CD8-positive, alpha-beta memory T cell (primary cell): ENCODE results near the gene CD4. TPM values are rescaled to one million over a fixed set of nuclear protein-coding genes. Genes with fewer than 3 reads are reported as not detected.

Source experiments
- CTCF ChIA-PET: fragments of 350-600 bp; sonication (Branson Sonifier 250); formaldehyde crosslinking; loops from one replicate; lab custom pipeline; 2021; ENCODE audit warnings: antibody characterized with exemption; lab: Charles Lee
- POLR2A ChIA-PET: fragments of 350-600 bp; sonication (Branson Sonifier 250); formaldehyde crosslinking; loops from one replicate; lab custom pipeline; 2021; ENCODE audit warnings: antibody characterized with exemption; lab: Charles Lee
- DNase-seq, 5 donors: peaks; one replicate each; pipeline versions ENCODE4 v3.0.0 to v3.0.0-alpha.2; 2020 to 2022; ENCODE audit warnings: mixed read lengths in 1 of 5
- H3K27ac ChIP-seq: one replicate; pipeline ENCODE4 v1.7.0; 2013; ENCODE audit warnings: low read depth, mild to moderate bottlenecking, low read length, moderate library complexity
- H3K27me3 ChIP-seq: 2 replicates; pipeline ENCODE4 v1.7.0; 2013; ENCODE audit warnings: low read length, mild to moderate bottlenecking; ENCODE audit not compliant: insufficient read depth, poor library complexity, severe bottlenecking
- H3K36me3 ChIP-seq: 2 replicates; pipeline ENCODE4 v1.7.0; 2013; ENCODE audit warnings: mild to moderate bottlenecking, low read length, moderate library complexity; ENCODE audit not compliant: insufficient read depth
- H3K4me1 ChIP-seq: 2 replicates; pipeline ENCODE4 v1.7.0; 2013; ENCODE audit warnings: mild to moderate bottlenecking, low read length, moderate library complexity; ENCODE audit not compliant: insufficient read depth
- H3K4me3 ChIP-seq: 2 replicates; pipeline ENCODE4 v1.7.0; 2013; ENCODE audit warnings: mild to moderate bottlenecking, low read length
- H3K9me3 ChIP-seq: 2 replicates; pipeline ENCODE4 v1.7.0; 2013; ENCODE audit warnings: mild to moderate bottlenecking, low read length
- H3K27ac Mint-ChIP-seq, 8 donors: one replicate each; pipeline ENCODE4 v1.8.0; 2020 to 2021; ENCODE audit warnings: mixed read lengths in 8 of 8, mild to moderate bottlenecking in 6 of 8, inconsistent platforms in 3 of 8, moderate library complexity in 3 of 8
- H3K27me3 Mint-ChIP-seq, 2 donors: one replicate each; pipeline ENCODE4 v1.8.0; 2020 to 2021; ENCODE audit warnings: mixed read lengths in 2 of 2, mild to moderate bottlenecking in 1 of 2, moderate library complexity in 1 of 2
- H3K36me3 Mint-ChIP-seq, 3 donors: one replicate each; pipeline ENCODE4 v1.8.0; 2020 to 2021; ENCODE audit warnings: mixed read lengths in 3 of 3, inconsistent platforms in 1 of 3, mild to moderate bottlenecking in 1 of 3
- H3K4me1 Mint-ChIP-seq, 3 donors: one replicate each; pipeline ENCODE4 v1.8.0; 2020 to 2021; ENCODE audit warnings: mixed read lengths in 3 of 3, inconsistent platforms in 1 of 3, mild to moderate bottlenecking in 1 of 3
- H3K4me3 Mint-ChIP-seq, 7 donors: one replicate each; pipeline ENCODE4 v1.8.0; 2020 to 2021; ENCODE audit warnings: mixed read lengths in 7 of 7, mild to moderate bottlenecking in 6 of 7, moderate library complexity in 4 of 7, inconsistent platforms in 2 of 7
- H3K9me3 Mint-ChIP-seq, 5 donors: one replicate each; pipeline ENCODE4 v1.8.0; 2020 to 2022; ENCODE audit warnings: mixed read lengths in 5 of 5, mild to moderate bottlenecking in 3 of 5, moderate library complexity in 2 of 5, inconsistent platforms in 1 of 5
- polyA plus RNA-seq: library from polyadenylated mRNA; unstranded; fragments of 300-500 nt; fragmentation: Illumina TruSeq; gene quantifications from one replicate; pipeline ENCODE4 v1.2.3, GENCODE V29; 2021
- total RNA-seq, 2 experiments: library from RNA; stranded (reverse); gene quantifications; one replicate each; pipeline ENCODE4 v1.2.3, GENCODE V29; 2021

The CD4 gene
- total and polyA plus RNA-seq, 3 experiments from 2014 or later, result 0.30 to 1.8 (median 1.2) TPM

- no peaks in the 10 kb centered on the region for H3K27me3 ChIP-seq
- H3K27ac Mint-ChIP-seq, result peak overlapping the region; percentile 94 to 100 (median 99)
- no peaks in the 10 kb centered on the region for H3K9me3 ChIP-seq
- H3K4me3 ChIP-seq, result peak overlapping the region; percentile 54
- H3K36me3 Mint-ChIP-seq, result peaks cover 0 to 24% (median 2%) of the 10 kb centered on the region in 3 donors
- peaks cover 2 to 8% of the 10 kb centered on the region in 2 donors for H3K27me3 Mint-ChIP-seq
- H3K27ac ChIP-seq, result peak overlapping the region; percentile 75
- H3K4me3 Mint-ChIP-seq, result peak overlapping the region; percentile 93 to 99 (median 97)
- H3K9me3 Mint-ChIP-seq, result no peaks in the 10 kb centered on the region
- no peaks in the 10 kb centered on the region for H3K36me3 ChIP-seq
- peaks cover 53 to 77% (median 59%) of the 10 kb centered on the region in 3 donors for H3K4me1 Mint-ChIP-seq
- DNase-seq, result peak in 3 of 5 donors; percentile 14 to 55 (median 20)
- POLR2A ChIA-PET, result interaction anchor here (0.6 to 2.7 kb wide), 6 partner anchors 21 to 164 kb away, joined by 3 to 23 read pairs (median 5); partner anchors contain the start of genes CDCA3, MLF2, USP5 and ZNF384
- CTCF ChIA-PET, result interaction anchor here (0.7 to 11.0 kb wide), 9 partner anchors 7 to 171 kb away, joined by 3 to 162 read pairs (median 4); partner anchors contain the start of genes LPAR5, MLF2, PTMS and ZNF384
- H3K4me1 ChIP-seq, result peaks cover 59% of the 10 kb centered on the region
Measured at GRCh38 chr12:6773590-6774351, 15.6 kb upstream of the CD4 start.

- H3K9me3 ChIP-seq, result no peaks in the 10 kb centered on the region
- Mint-ChIP-seq H3K27ac (peak overlapping the region; percentile 94 to 100 (median 99)), H3K36me3 (peaks cover 0 to 25% (median 2%) of the 10 kb centered on the region in 3 donors), H3K4me1 (peaks cover 54 to 73% (median 59%) of the 10 kb centered on the region in 3 donors), H3K9me3 (no peaks in the 10 kb centered on the region), H3K4me3 (peak overlapping the region; percentile 93 to 99 (median 97)), H3K27me3 (peaks cover 0 to 4% of the 10 kb centered on the region in 2 donors)
- no peaks in the 10 kb centered on the region for H3K27me3 ChIP-seq
- H3K36me3 ChIP-seq, result no peaks in the 10 kb centered on the region
- ChIA-PET CTCF (interaction anchor here (0.7 to 11.0 kb wide), 10 partner anchors 8 to 172 kb away, joined by 3 to 162 read pairs (median 4); partner anchors contain the start of genes MLF2, PTMS, SPSB2 and ZNF384), POLR2A (interaction anchor here (0.6 to 2.7 kb wide), 8 partner anchors 10 to 140 kb away, joined by 3 to 23 read pairs (median 6); partner anchors contain the start of genes CDCA3, COPS7A, MLF2 and USP5)
- peak; percentile 32 to 86 (median 55) for DNase-seq
- peaks cover 65% of the 10 kb centered on the region for H3K4me1 ChIP-seq
- peak overlapping the region; percentile 75 for H3K27ac ChIP-seq
- H3K4me3 ChIP-seq, result peak overlapping the region; percentile 54
Measured at GRCh38 chr12:6774499-6775062, 14.7 kb upstream of the CD4 start.

GRCh38 chr12:6775185-6776174 lies 13.8 kb upstream of the CD4 start:
- Histone ChIP-seq H3K27me3 (no peaks in the 10 kb centered on the region), H3K4me3 (peak overlapping the region; percentile 54), H3K9me3 (no peaks in the 10 kb centered on the region), H3K36me3 (no peaks in the 10 kb centered on the region), H3K27ac (peak overlapping the region; percentile 75), H3K4me1 (peaks cover 65% of the 10 kb centered on the region)
- Mint-ChIP-seq H3K4me1 (peaks cover 54 to 71% (median 59%) of the 10 kb centered on the region in 3 donors), H3K4me3 (peak overlapping the region; percentile 93 to 99 (median 97)), H3K27me3 (peaks cover 0 to 7% of the 10 kb centered on the region in 2 donors), H3K27ac (peak overlapping the region; percentile 94 to 100 (median 99)), H3K9me3 (no peaks in the 10 kb centered on the region), H3K36me3 (peaks cover 0 to 25% (median 2%) of the 10 kb centered on the region in 3 donors)
- POLR2A ChIA-PET, result interaction anchor here (0.8 to 2.7 kb wide), 6 partner anchors 10 to 141 kb away, joined by 3 to 23 read pairs (median 6); partner anchors contain the start of genes COPS7A, MLF2 and ZNF384
- peak in 1 of 5 donors; percentile 47 for DNase-seq
- CTCF ChIA-PET, result interaction anchor here (1.0 to 11.0 kb wide), 8 partner anchors 9 to 116 kb away, joined by 3 to 162 read pairs (median 4); partner anchors contain the start of genes MLF2, PTMS, SPSB2 and ZNF384

GRCh38 chr12:6777386-6777785 lies 11.9 kb upstream of the CD4 start:
- no peak overlapping the region for H3K27ac ChIP-seq
- H3K9me3 ChIP-seq, result no peaks in the 10 kb centered on the region
- no peak for DNase-seq
- POLR2A ChIA-PET, result no interaction called here
- peak overlapping the region in 4 of 8 donors; percentile 23 to 68 (median 42) for H3K27ac Mint-ChIP-seq
- peak overlapping the region in 3 of 7 donors; percentile 32 to 76 (median 69) for H3K4me3 Mint-ChIP-seq
- H3K4me1 ChIP-seq, result peaks cover 55% of the 10 kb centered on the region
- no peaks in the 10 kb centered on the region for H3K36me3 ChIP-seq
- peaks cover 0 to 25% (median 2%) of the 10 kb centered on the region in 3 donors for H3K36me3 Mint-ChIP-seq
- H3K27me3 ChIP-seq, result no peaks in the 10 kb centered on the region
- H3K27me3 Mint-ChIP-seq, result peaks cover 0 to 7% of the 10 kb centered on the region in 2 donors
- no peak overlapping the region for H3K4me3 ChIP-seq
- H3K9me3 Mint-ChIP-seq, result no peaks in the 10 kb centered on the region
- peaks cover 42 to 56% (median 45%) of the 10 kb centered on the region in 3 donors for H3K4me1 Mint-ChIP-seq
- CTCF ChIA-PET, result interaction anchor here (0.8 to 11.0 kb wide), 4 partner anchors 11 to 53 kb away, joined by 3 to 162 read pairs (median 26); partner anchors contain the start of genes COPS7A, MLF2 and PTMS

- H3K36me3 ChIP-seq, result no peaks in the 10 kb centered on the region
- Mint-ChIP-seq H3K9me3 (no peaks in the 10 kb centered on the region), H3K36me3 (peaks cover 0 to 25% (median 2%) of the 10 kb centered on the region in 3 donors), H3K27me3 (peaks cover 0 to 7% of the 10 kb centered on the region in 2 donors), H3K27ac (peak overlapping the region; percentile 54 to 96 (median 86)), H3K4me1 (peaks cover 37 to 48% (median 43%) of the 10 kb centered on the region in 3 donors), H3K4me3 (peak overlapping the region in 6 of 7 donors; percentile 74 to 85 (median 76))
- ChIA-PET CTCF (interaction anchor here (0.6 to 11.0 kb wide), 15 partner anchors 12 to 175 kb away, joined by 3 to 162 read pairs (median 5); partner anchors contain the start of genes COPS7A, MLF2, PTMS and USP5), POLR2A (interaction anchor here (1.6 kb wide), 1 partner anchor 25 kb away, joined by 6 read pairs; the partner anchor contains the start of gene MLF2)
- peak overlapping the region; percentile 63 for H3K4me3 ChIP-seq
- no peak for DNase-seq
- H3K27me3 ChIP-seq, result no peaks in the 10 kb centered on the region
- H3K9me3 ChIP-seq, result no peaks in the 10 kb centered on the region
- H3K27ac ChIP-seq, result no peak overlapping the region
- H3K4me1 ChIP-seq, result peaks cover 55% of the 10 kb centered on the region
Measured at GRCh38 chr12:6778217-6778573, 11.1 kb upstream of the CD4 start.

- Mint-ChIP-seq H3K36me3 (peaks cover 0 to 25% (median 2%) of the 10 kb centered on the region in 3 donors), H3K27ac (peak overlapping the region; percentile 54 to 95 (median 86)), H3K4me3 (peak overlapping the region; percentile 74 to 93 (median 77)), H3K4me1 (peaks cover 35 to 44% (median 40%) of the 10 kb centered on the region in 3 donors), H3K9me3 (no peaks in the 10 kb centered on the region), H3K27me3 (peaks cover 0 to 7% of the 10 kb centered on the region in 2 donors)
- no peak overlapping the region for H3K27ac ChIP-seq
- H3K4me1 ChIP-seq, result peaks cover 60% of the 10 kb centered on the region
- ChIA-PET POLR2A (interaction anchor here (1.6 kb wide), 1 partner anchor 25 kb away, joined by 6 read pairs; the partner anchor contains the start of gene MLF2), CTCF (interaction anchor here (0.6 to 11.0 kb wide), 15 partner anchors 12 to 175 kb away, joined by 3 to 162 read pairs (median 5); partner anchors contain the start of genes COPS7A, MLF2, PTMS and USP5)
- peak overlapping the region; percentile 63 for H3K4me3 ChIP-seq
- H3K36me3 ChIP-seq, result no peaks in the 10 kb centered on the region
- peak; percentile 81 to 92 (median 85) for DNase-seq
- H3K9me3 ChIP-seq, result no peaks in the 10 kb centered on the region
- no peaks in the 10 kb centered on the region for H3K27me3 ChIP-seq
Measured at GRCh38 chr12:6778574-6779550, 10.5 kb upstream of the CD4 start.
